Type B pancreatic cell (in vitro differentiated cells): Measurements from ENCODE around the gene KRT81. TPM values are rescaled to one million over a fixed set of nuclear protein-coding genes. Genes with fewer than 3 reads are reported as not detected.
"Not testable (repeated sequence)": the region's sequence is repeated elsewhere in the genome, so short reads cannot be mapped to it uniquely, and the experiment has no call there.

Experiments
- DNase-seq: peaks from one replicate; pipeline ENCODE4 v3.0.0; 2021; ENCODE audit warnings: mixed read lengths; ENCODE audit not compliant: unreplicated experiment; ENCODE audit errors: extremely low spot score
- H3K27ac Mint-ChIP-seq: 2 replicates; pipeline ENCODE4 v1.8.0; 2021; ENCODE audit warnings: mild to moderate bottlenecking, mixed read lengths
- H3K27me3 Mint-ChIP-seq: 2 replicates; pipeline ENCODE4 v1.8.0; 2021; ENCODE audit warnings: mixed read lengths
- H3K36me3 Mint-ChIP-seq: 2 replicates; pipeline ENCODE4 v1.8.0; 2021; ENCODE audit warnings: mixed read lengths
- H3K4me1 Mint-ChIP-seq: one replicate; pipeline ENCODE4 v1.8.0; 2021; ENCODE audit warnings: mixed read lengths; ENCODE audit not compliant: unreplicated experiment
- H3K4me3 Mint-ChIP-seq: 2 replicates; pipeline ENCODE4 v1.8.0; 2021; ENCODE audit warnings: mild to moderate bottlenecking, mixed read lengths
- H3K9me3 Mint-ChIP-seq: 2 replicates; pipeline ENCODE4 v1.8.0; 2021; ENCODE audit warnings: mixed read lengths
- total RNA-seq: library from RNA; stranded (reverse); gene quantifications from 2 replicates; pipeline ENCODE4 v1.2.1, GENCODE V29; 2021; ENCODE audit warnings: low replicate concordance
- TF ChIP-seq, protein P1 (sequence below): fragments of 200-600 bp; sonication (generic); conservative IDR thresholded peaks from 2 replicates; pipeline ENCODE4 v1.5.0; 2021; ENCODE audit warnings: antibody characterized with exemption, mild to moderate bottlenecking

Gene KRT81
- total RNA-seq, 1 donor from 2014 or later: 0.31 TPM

GRCh38 chr12:52293926-52294325 is 2.6 kb upstream of the KRT81 start:
- Mint-ChIP-seq H3K4me3 (no peak overlapping the region), H3K27ac (no peak overlapping the region), H3K36me3 (no peaks in the 10 kb centered on the region), H3K27me3 (peaks cover 46% of the 10 kb centered on the region), H3K9me3 (no peaks in the 10 kb centered on the region), H3K4me1 (no peaks in the 10 kb centered on the region)
- DNase-seq: no peak
- TF ChIP-seq, protein P1, sequence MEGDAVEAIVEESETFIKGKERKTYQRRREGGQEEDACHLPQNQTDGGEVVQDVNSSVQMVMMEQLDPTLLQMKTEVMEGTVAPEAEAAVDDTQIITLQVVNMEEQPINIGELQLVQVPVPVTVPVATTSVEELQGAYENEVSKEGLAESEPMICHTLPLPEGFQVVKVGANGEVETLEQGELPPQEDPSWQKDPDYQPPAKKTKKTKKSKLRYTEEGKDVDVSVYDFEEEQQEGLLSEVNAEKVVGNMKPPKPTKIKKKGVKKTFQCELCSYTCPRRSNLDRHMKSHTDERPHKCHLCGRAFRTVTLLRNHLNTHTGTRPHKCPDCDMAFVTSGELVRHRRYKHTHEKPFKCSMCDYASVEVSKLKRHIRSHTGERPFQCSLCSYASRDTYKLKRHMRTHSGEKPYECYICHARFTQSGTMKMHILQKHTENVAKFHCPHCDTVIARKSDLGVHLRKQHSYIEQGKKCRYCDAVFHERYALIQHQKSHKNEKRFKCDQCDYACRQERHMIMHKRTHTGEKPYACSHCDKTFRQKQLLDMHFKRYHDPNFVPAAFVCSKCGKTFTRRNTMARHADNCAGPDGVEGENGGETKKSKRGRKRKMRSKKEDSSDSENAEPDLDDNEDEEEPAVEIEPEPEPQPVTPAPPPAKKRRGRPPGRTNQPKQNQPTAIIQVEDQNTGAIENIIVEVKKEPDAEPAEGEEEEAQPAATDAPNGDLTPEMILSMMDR: no peak

- H3K9me3 Mint-ChIP-seq, H3K4me3 Mint-ChIP-seq, H3K27ac Mint-ChIP-seq, H3K4me1 Mint-ChIP-seq, H3K36me3 Mint-ChIP-seq, DNase-seq: not testable (repeated sequence)
- H3K27me3 Mint-ChIP-seq: peaks cover 23% of the 10 kb centered on the region
Measured at GRCh38 chr12:52290483-52291134, 725 bp downstream of the KRT81 start.

- H3K4me1 Mint-ChIP-seq, H3K9me3 Mint-ChIP-seq, H3K4me3 Mint-ChIP-seq, H3K36me3 Mint-ChIP-seq, H3K27ac Mint-ChIP-seq, H3K27me3 Mint-ChIP-seq: not testable (repeated sequence)
- peak; percentile 49 for DNase-seq
Measured at GRCh38 chr12:52287816-52288805, 3.2 kb downstream of the KRT81 start.

- not testable (repeated sequence) for H3K27me3 Mint-ChIP-seq, H3K4me1 Mint-ChIP-seq, H3K4me3 Mint-ChIP-seq, H3K27ac Mint-ChIP-seq, H3K9me3 Mint-ChIP-seq, H3K36me3 Mint-ChIP-seq
- peak; percentile 36 for DNase-seq
Measured at GRCh38 chr12:52286857-52287785, 4.2 kb downstream of the KRT81 start.

- Mint-ChIP-seq H3K27ac (no peak overlapping the region), H3K4me1 (peaks cover 3% of the 10 kb centered on the region), H3K36me3 (no peaks in the 10 kb centered on the region), H3K27me3 (no peaks in the 10 kb centered on the region), H3K9me3 (no peaks in the 10 kb centered on the region), H3K4me3 (no peak overlapping the region)
- DNase-seq: peak; percentile 60
- TF ChIP-seq, protein P1: no peak
Measured at GRCh38 chr12:52285851-52286530, 5.3 kb downstream of the KRT81 start.

DNA sequence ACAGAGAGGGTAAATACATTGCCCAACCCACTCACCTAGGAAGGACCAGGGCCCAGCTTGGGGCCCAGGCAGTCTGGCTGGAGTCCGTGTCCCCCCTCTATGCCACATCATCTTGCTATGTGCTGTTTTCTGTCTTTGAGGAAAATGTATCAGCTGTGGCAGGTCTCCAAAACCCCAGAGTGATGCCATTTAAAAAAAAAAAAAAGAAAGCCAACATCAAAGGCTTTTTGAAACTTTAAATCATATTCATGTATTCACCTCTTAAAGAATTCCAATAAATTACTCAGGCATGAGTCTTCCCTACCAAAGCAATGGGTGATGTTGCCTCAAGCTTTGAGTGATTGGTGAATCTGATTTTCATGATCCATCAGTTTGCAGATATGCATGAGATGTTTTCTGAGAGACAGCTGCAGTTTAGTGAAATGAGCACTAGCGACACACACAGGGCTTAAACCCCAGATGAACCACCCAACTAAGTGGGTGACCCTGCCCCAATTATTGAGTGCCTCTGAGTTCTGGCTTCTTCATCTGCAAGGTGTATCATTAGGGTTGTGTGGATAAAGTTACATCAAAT is 6.1 kb downstream of the KRT81 start:
- Mint-ChIP-seq H3K36me3 (no peaks in the 10 kb centered on the region), H3K9me3 (no peaks in the 10 kb centered on the region), H3K4me1 (peaks cover 10% of the 10 kb centered on the region), H3K27me3 (no peaks in the 10 kb centered on the region), H3K27ac (no peak overlapping the region), H3K4me3 (no peak overlapping the region)
- TF ChIP-seq, protein P1: no peak
- DNase-seq: no peak
